Activated naive CD8-positive, alpha-beta T cell treated with anti-CD3 and anti-CD28 coated beads, Interleukin-2, amount 50 U/mL, for 24 hours (primary cell): ENCODE results near the gene MAX.

Experiments used
- ATAC-seq: fragments of 150-1000 bp; cut with Tn5 transposase; one replicate; pipeline ENCODE4 v1.10.0; 2021
- DNase-seq: peaks from one replicate; pipeline ENCODE4 v3.0.0; 2021
- H3K27ac Mint-ChIP-seq: one replicate; pipeline ENCODE4 v1.8.0; 2021; ENCODE audit warnings: mild to moderate bottlenecking, mixed read lengths
- H3K27me3 Mint-ChIP-seq: one replicate; pipeline ENCODE4 v1.8.0; 2021; ENCODE audit warnings: mixed read lengths
- H3K36me3 Mint-ChIP-seq: one replicate; pipeline ENCODE4 v1.8.0; 2021; ENCODE audit warnings: low read depth, mixed read lengths
- H3K4me1 Mint-ChIP-seq: one replicate; pipeline ENCODE4 v1.8.0; 2021; ENCODE audit warnings: mixed read lengths
- H3K4me3 Mint-ChIP-seq: one replicate; pipeline ENCODE4 v1.8.0; 2021; ENCODE audit warnings: mild to moderate bottlenecking, moderate library complexity, mixed read lengths
- H3K9me3 Mint-ChIP-seq: one replicate; pipeline ENCODE4 v1.8.0; 2021; ENCODE audit warnings: mixed read lengths

Gene MAX

GRCh38 chr14:65102441-65103149, at the start of gene MAX:
TSS of gene MAX (minus strand) at chr14:65102517. CDS start at chr14:65102339, 178 bp downstream.
- peak within 1 kb of the TSS; percentile 94 for H3K4me3 Mint-ChIP-seq
- peaks cover 40% of the 10 kb centered on the region for H3K4me1 Mint-ChIP-seq
- DNase-seq (peak; percentile 97), ATAC-seq (peak; percentile 98)
- H3K9me3 Mint-ChIP-seq, result no peaks in the 10 kb centered on the region
- peak within 1 kb of the TSS; percentile 96 for H3K27ac Mint-ChIP-seq
- H3K27me3 Mint-ChIP-seq, result peaks cover 3% of the 10 kb centered on the region
- peaks cover 21% of the 10 kb centered on the region for H3K36me3 Mint-ChIP-seq

DNA sequence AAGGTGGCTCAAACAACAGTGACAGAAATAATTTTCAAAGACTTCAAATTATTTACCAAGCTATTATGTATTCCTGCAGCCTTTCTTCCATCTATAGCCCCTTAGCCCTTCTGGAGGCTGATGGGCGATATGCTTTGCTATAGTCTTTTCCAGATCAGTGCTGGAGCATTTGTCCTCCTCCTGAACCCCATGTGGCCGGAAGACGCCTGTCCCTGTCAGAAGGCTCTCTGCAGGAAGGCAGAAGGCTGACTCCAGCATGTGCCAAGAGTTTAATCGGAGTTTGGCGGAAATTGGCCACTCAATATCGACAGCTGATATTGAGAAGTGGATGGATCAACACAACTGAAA, 49.3 kb upstream of the MAX start:
- Mint-ChIP-seq H3K27ac (no peak overlapping the region), H3K4me1 (no peaks in the 10 kb centered on the region), H3K36me3 (no peaks in the 10 kb centered on the region), H3K9me3 (no peaks in the 10 kb centered on the region), H3K27me3 (no peaks in the 10 kb centered on the region), H3K4me3 (no peak overlapping the region)
- no peak for DNase-seq
- ATAC-seq, result no peak

DNA sequence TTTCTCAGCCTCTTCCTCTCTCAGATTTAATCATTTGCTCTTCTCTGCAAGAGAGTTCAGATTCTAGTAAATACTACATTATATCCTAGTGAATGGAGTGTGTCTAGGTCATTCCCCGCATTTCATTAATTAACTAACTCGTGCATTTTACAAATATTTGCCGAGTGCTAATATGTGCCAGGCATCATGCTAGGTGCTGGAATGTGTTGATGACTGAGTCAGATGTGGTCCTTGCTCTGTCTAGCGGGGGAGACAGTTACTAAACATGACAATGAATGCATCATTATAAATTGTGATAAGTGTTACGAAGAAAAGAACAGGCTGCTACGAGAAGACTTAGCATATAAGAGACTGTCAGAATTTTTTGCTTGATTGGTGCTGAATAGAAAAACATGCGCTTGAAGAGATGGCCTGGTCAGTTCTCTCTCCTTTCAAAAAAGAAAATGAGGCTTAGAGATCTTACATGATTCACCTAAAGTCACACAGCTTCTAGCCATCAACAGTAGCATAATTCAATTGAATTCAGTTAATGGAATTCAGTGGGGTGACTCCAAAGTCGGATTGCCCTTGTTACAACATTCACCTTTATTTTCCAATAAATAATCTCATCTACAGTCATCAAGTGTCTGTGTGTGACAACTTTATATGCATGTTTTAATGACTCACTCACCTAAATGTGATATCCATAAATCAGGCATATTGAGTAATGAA, 48.7 kb upstream of the MAX start:
- no peak overlapping the region for H3K27ac Mint-ChIP-seq
- no peak overlapping the region for H3K4me3 Mint-ChIP-seq
- DNase-seq (no peak), ATAC-seq (no peak)
- H3K9me3 Mint-ChIP-seq, result no peaks in the 10 kb centered on the region
- no peaks in the 10 kb centered on the region for H3K4me1 Mint-ChIP-seq
- no peaks in the 10 kb centered on the region for H3K36me3 Mint-ChIP-seq
- peaks cover 2% of the 10 kb centered on the region for H3K27me3 Mint-ChIP-seq

GRCh38 chr14:65149116-65149515, 46.8 kb upstream of the MAX start:
- ATAC-seq (no peak), DNase-seq (no peak)
- peaks cover 2% of the 10 kb centered on the region for H3K27me3 Mint-ChIP-seq
- no peaks in the 10 kb centered on the region for H3K36me3 Mint-ChIP-seq
- H3K27ac Mint-ChIP-seq, result no peak overlapping the region
- H3K4me3 Mint-ChIP-seq, result no peak overlapping the region
- no peaks in the 10 kb centered on the region for H3K9me3 Mint-ChIP-seq
- H3K4me1 Mint-ChIP-seq, result no peaks in the 10 kb centered on the region

DNA sequence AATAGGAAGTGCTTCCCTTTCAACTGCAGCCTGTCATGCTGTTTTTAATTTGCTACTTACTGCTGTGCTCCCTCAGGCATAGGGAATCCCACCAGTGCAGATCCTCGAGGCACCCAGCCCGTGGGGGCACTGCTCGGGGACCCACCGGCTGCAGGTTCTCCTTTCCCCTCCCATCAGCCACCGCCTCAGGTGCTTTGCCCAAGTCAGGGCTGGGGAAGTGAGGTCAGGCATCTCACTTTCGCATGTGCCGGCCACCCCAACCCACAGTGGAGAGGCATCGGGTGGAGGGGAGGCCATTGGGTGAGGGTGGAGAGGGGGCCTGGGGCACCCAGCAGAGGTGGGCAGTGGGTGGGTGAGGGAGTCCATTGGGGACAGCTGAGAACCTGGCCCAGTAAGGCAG, 41.9 kb upstream of the MAX start:
- no peaks in the 10 kb centered on the region for H3K4me1 Mint-ChIP-seq
- H3K27me3 Mint-ChIP-seq, result peaks cover 5% of the 10 kb centered on the region
- no peak for DNase-seq
- no peak overlapping the region for H3K4me3 Mint-ChIP-seq
- H3K9me3 Mint-ChIP-seq, result no peaks in the 10 kb centered on the region
- ATAC-seq, result no peak
- no peaks in the 10 kb centered on the region for H3K36me3 Mint-ChIP-seq
- no peak overlapping the region for H3K27ac Mint-ChIP-seq

DNA sequence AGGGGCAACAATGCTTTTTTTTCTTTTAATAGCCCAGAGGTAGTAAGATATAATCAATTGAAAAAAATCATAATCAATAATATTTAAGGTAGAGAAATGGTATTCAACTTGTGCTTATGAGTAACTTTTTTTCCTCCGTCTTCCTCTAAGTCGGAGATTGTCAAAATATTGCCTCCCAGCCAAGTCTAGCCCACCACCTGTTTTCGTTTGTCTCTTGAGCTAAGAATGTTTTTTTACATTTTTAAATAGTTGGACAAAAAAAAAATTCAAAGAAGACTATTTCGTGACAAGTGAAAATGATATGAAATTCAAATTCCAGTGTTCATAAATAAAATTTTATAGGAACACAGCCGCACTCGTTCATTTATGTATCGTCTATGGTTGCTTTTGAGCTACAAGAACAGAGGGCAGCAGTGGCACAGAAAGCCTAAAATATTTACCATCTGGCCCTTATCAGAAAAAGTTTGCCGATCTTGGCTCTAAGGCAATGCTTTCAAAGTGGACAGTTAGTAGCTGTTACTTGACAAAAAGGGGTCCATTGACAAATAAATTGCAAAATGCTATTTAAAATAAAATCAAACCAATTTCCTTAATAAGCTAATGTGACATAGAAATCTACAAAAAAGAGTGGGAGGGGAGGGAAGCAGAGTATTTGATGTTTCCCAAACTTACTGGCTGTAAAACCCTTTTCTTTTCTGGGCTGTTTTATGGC, 40.8 kb upstream of the MAX start:
- Mint-ChIP-seq H3K27ac (no peak overlapping the region), H3K36me3 (no peaks in the 10 kb centered on the region), H3K4me1 (no peaks in the 10 kb centered on the region), H3K9me3 (no peaks in the 10 kb centered on the region), H3K4me3 (no peak overlapping the region), H3K27me3 (peaks cover 5% of the 10 kb centered on the region)
- DNase-seq, result no peak
- ATAC-seq, result no peak

GRCh38 chr14:65142429-65142828, 40.1 kb upstream of the MAX start:
- ATAC-seq (no peak), DNase-seq (no peak)
- H3K27me3 Mint-ChIP-seq, result peaks cover 5% of the 10 kb centered on the region
- no peak overlapping the region for H3K4me3 Mint-ChIP-seq
- H3K36me3 Mint-ChIP-seq, result no peaks in the 10 kb centered on the region
- H3K4me1 Mint-ChIP-seq, result no peaks in the 10 kb centered on the region
- H3K27ac Mint-ChIP-seq, result no peak overlapping the region
- H3K9me3 Mint-ChIP-seq, result no peaks in the 10 kb centered on the region

- Mint-ChIP-seq H3K4me3 (no peak overlapping the region), H3K4me1 (no peaks in the 10 kb centered on the region), H3K27ac (no peak overlapping the region), H3K27me3 (peaks cover 5% of the 10 kb centered on the region), H3K36me3 (no peaks in the 10 kb centered on the region), H3K9me3 (no peaks in the 10 kb centered on the region)
- no peak for ATAC-seq
- DNase-seq, result no peak
Observed at GRCh38 chr14:65141523-65141922, 39.2 kb upstream of the MAX start.

GRCh38 chr14:65137648-65138307, 35.5 kb upstream of the MAX start:
- H3K27me3 Mint-ChIP-seq, result no peaks in the 10 kb centered on the region
- no peaks in the 10 kb centered on the region for H3K9me3 Mint-ChIP-seq
- H3K4me1 Mint-ChIP-seq, result peaks cover 5% of the 10 kb centered on the region
- ATAC-seq (no peak), DNase-seq (no peak)
- no peak overlapping the region for H3K4me3 Mint-ChIP-seq
- H3K27ac Mint-ChIP-seq, result no peak overlapping the region
- no peaks in the 10 kb centered on the region for H3K36me3 Mint-ChIP-seq

DNA sequence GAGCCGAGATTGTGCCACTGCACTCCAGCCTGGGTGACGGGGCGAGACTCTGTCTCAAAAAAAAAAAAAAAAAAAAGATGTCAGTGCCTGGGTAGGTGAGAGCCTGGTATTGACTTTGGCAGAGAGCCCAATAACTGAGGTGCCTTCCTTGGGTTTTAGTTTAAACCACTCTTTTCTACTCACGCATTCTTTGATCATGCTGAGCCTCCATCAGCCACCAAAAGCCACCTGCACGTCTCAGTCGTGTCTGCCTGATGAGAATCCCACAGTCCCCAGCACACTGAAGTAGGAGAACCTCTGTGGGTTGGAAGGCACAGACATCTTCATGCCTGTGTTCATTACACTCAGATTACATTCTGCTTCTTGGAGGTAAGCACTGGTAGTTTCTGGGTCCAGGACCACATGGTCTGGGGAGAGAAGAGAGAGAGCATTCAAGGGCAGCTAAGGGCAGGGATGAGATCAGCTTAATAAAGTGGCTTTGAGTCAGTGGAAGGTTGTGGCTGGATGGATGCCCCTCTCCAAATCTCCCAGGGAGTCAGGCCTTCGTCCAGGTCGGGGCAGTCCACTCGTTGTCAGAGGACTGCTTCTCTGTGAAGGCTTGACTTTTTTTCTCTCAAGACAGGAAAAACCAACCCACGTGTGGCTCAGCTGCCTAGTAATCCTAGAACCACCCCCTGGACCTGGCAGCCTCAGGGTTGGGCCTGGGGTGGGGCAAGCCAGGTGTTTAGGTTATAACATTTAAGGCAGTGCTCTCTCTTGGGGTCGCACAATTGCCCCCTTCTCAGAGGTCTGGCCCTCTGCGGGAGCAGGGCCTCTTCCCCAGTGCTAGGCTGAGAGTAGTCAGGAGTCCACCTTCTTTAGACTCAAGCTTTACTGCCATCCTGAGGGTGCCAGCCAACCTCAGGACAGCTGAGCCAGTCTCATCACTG, 32.6 kb upstream of the MAX start:
- no peak overlapping the region for H3K4me3 Mint-ChIP-seq
- H3K27me3 Mint-ChIP-seq, result no peaks in the 10 kb centered on the region
- H3K4me1 Mint-ChIP-seq, result peaks cover 5% of the 10 kb centered on the region
- peak overlapping the region; percentile 29 for H3K27ac Mint-ChIP-seq
- ATAC-seq, result no peak
- no peak for DNase-seq
- H3K36me3 Mint-ChIP-seq, result no peaks in the 10 kb centered on the region
- peaks cover 3% of the 10 kb centered on the region for H3K9me3 Mint-ChIP-seq

DNA sequence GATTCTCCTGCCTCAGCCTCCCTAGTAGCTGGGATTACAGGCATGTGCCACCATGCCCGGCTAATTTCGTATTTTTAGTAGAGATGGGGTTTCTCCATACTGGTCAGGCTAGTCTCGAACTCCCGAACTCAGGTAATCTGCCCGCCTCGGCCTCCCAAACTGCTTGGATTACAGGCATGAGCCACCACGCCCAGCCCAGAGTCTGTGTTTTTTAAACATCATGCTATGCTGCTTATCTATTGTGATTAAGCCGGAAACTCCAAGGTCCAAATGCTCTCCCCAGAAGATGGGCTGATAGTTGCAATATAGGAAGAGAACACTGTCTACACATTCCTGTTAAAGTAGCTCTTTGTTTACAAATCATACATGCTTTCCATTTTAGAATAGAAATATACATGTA, 30.5 kb upstream of the MAX start:
- no peak for DNase-seq
- H3K36me3 Mint-ChIP-seq, result no peaks in the 10 kb centered on the region

DNA sequence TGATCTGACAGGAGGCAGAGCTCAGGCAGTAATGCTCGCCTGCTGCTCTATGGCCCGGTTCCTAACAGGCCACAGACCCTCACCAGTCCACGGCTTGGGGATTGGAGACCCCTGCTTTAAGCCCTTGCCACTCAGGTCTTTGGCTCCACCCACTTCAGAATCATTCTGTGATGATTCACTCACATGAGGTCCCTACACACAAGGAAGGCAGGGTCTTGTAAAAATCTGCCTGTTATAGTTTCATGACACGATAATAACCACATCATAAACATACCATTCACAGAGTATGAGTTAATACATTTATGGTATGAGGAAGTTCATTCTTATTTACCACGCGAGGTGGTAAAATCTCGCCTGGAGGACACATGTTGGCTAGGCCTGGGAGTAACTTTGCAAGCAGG, 29.0 kb upstream of the MAX start:
- DNase-seq (no peak), ATAC-seq (peak; percentile 43)
- peaks cover 2% of the 10 kb centered on the region for H3K27me3 Mint-ChIP-seq
- peaks cover 5% of the 10 kb centered on the region for H3K4me1 Mint-ChIP-seq
- no peak overlapping the region for H3K4me3 Mint-ChIP-seq
- peaks cover 3% of the 10 kb centered on the region for H3K9me3 Mint-ChIP-seq
- no peaks in the 10 kb centered on the region for H3K36me3 Mint-ChIP-seq
- H3K27ac Mint-ChIP-seq, result no peak overlapping the region

More for the DNA sequence above, 30.5 kb upstream of the MAX start:
- peaks cover 2% of the 10 kb centered on the region for H3K27me3 Mint-ChIP-seq
- H3K9me3 Mint-ChIP-seq, result peaks cover 3% of the 10 kb centered on the region
- no peak for ATAC-seq
- H3K4me1 Mint-ChIP-seq, result peaks cover 5% of the 10 kb centered on the region
- no peak overlapping the region for H3K27ac Mint-ChIP-seq
- H3K4me3 Mint-ChIP-seq, result no peak overlapping the region

GRCh38 chr14:65128096-65128495, 25.8 kb upstream of the MAX start:
- no peaks in the 10 kb centered on the region for H3K4me1 Mint-ChIP-seq
- H3K27ac Mint-ChIP-seq, result no peak overlapping the region
- H3K4me3 Mint-ChIP-seq, result no peak overlapping the region
- H3K36me3 Mint-ChIP-seq, result no peaks in the 10 kb centered on the region
- DNase-seq (no peak), ATAC-seq (no peak)
- H3K9me3 Mint-ChIP-seq, result peaks cover 3% of the 10 kb centered on the region
- peaks cover 7% of the 10 kb centered on the region for H3K27me3 Mint-ChIP-seq
